Peyer's patch (tissue), 4 donors: Measurements from ENCODE around the gene NPIPA1.

Experiments
- CTCF ChIP-seq, 6 experiments: fragments of 450-650 bp in 4 of 6; fragments of 200-600 bp in 2 of 6; sonication (generic) in 1 of 6; IDR thresholded peaks; one replicate each; pipeline ENCODE4 v1.5.1; 2017 to 2019; ENCODE audit warnings: antibody characterized with exemption in 6 of 6, mild to moderate bottlenecking in 3 of 6, moderate library complexity in 1 of 6
- POLR2A ChIP-seq, 2 donors: fragments of 450-650 bp; IDR thresholded peaks; one replicate each; pipeline ENCODE4 v1.5.1; 2017; ENCODE audit warnings: antibody characterized with exemption in 2 of 2, mild to moderate bottlenecking in 2 of 2, moderate library complexity in 2 of 2

- TF ChIP-seq CTCF (IDR thresholded peaks at IDR 0.05) (peak in 4 of 6 experiments; percentile 7 to 19 (median 15)), POLR2A (IDR thresholded peaks at IDR 0.05) (peak; percentile 91 to 98)
Measured at GRCh38 chr16:14974656-14975417, 37.6 kb downstream of the NPIPA1 start, which contains the start of gene PDXDC1.
